ENCODE measurements around the gene EPM2A. TPM values are rescaled to one million over a fixed set of nuclear protein-coding genes. Genes with fewer than 3 reads are reported as not detected.

The EPM2A gene
- total and polyA plus RNA-seq, 2 donors from 2014 or later: 7.8 to 9.6 TPM

DNA sequence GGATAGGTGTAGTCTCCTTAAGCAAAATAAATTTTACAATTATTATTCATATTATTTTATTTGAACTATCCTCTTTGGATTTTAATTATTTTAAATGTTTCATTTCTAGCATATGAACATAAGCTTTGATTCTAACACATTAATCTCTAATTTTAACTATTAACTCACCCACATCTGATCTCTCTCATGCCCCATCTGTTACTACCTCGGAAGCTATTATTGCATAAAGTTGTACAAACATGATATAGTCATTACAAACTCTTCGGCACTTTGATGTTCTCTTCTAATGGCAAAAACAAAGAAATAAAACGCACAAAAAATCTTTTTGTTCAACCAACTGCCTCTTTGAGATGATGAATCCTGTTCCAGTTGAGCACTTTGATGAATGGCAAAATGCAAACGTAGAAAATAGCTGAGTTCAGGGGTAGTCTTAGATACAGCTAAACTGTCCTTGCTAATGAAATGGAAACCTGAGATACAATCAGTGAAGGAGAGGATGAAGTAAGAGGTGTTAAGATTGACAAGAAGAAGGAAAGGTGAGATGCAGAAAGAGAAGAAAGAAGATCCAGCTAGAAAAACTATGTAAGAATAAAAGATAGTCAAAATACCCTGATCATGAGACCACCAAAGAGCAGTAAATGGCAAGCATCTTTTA lies 41.1 kb downstream of the EPM2A start:
- no peak overlapping the region for H3K9ac ChIP-seq (ENCODE audit: low read length in 3 of 3)
- H3K27ac ChIP-seq (ENCODE audit: low read depth in 2 of 2, low read length in 2 of 2): no peak overlapping the region
- H3K4me1 ChIP-seq (ENCODE audit: control insufficient read depth in 2 of 3, insufficient read depth in 2 of 3, low read depth in 1 of 3, low read length in 3 of 3): no peaks in the 10 kb centered on the region
- TF ChIP-seq, protein P1, sequence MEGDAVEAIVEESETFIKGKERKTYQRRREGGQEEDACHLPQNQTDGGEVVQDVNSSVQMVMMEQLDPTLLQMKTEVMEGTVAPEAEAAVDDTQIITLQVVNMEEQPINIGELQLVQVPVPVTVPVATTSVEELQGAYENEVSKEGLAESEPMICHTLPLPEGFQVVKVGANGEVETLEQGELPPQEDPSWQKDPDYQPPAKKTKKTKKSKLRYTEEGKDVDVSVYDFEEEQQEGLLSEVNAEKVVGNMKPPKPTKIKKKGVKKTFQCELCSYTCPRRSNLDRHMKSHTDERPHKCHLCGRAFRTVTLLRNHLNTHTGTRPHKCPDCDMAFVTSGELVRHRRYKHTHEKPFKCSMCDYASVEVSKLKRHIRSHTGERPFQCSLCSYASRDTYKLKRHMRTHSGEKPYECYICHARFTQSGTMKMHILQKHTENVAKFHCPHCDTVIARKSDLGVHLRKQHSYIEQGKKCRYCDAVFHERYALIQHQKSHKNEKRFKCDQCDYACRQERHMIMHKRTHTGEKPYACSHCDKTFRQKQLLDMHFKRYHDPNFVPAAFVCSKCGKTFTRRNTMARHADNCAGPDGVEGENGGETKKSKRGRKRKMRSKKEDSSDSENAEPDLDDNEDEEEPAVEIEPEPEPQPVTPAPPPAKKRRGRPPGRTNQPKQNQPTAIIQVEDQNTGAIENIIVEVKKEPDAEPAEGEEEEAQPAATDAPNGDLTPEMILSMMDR (IDR thresholded peaks at IDR 0.05; ENCODE audit: borderline replicate concordance, extremely low read depth, insufficient read depth): no peak
- no peaks in the 10 kb centered on the region for H3K9me3 ChIP-seq (ENCODE audit: control insufficient read depth in 2 of 3, insufficient read depth in 1 of 3, low read length in 3 of 3)
- peak; percentile 25 for FAIRE-seq
- H3K36me3 ChIP-seq (ENCODE audit: control insufficient read depth in 2 of 3, insufficient read depth in 3 of 3, low read length in 3 of 3): no peaks in the 10 kb centered on the region
- H3K4me3 ChIP-seq (ENCODE audit: low read length in 3 of 3): no peak overlapping the region
- H3K27me3 ChIP-seq (ENCODE audit: control insufficient read depth, insufficient read depth, low read length): no peaks in the 10 kb centered on the region
- peak in 2 of 5 donors; percentile 3 to 5 for DNase-seq
- intact Hi-C loops (cut with DNase I): no loop called here

DNA sequence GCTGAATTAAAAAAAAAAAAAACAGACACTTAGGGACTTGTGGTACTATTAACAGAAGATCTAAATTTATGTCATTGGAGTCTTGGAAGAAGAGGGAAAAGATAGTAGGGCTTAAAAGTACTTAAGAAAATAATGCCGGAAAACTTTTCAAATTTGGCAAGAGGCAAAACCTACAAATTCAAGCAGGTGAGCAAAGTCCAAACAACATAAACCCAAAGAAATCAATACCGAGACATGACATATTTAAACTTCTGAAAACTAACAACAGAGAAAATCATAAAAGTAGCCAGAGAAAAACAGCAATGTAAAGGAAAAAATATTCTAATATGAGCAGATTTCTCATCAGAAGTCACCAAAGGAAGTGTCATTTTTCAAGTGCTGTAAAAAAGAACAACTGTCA lies 44.4 kb downstream of the EPM2A start:
- Histone ChIP-seq H3K4me3 (ENCODE audit: low read length in 3 of 3) (no peak overlapping the region), H3K27me3 (ENCODE audit: control insufficient read depth, insufficient read depth, low read length) (no peaks in the 10 kb centered on the region), H3K9ac (ENCODE audit: low read length in 3 of 3) (no peak overlapping the region), H3K4me1 (ENCODE audit: control insufficient read depth in 2 of 3, insufficient read depth in 2 of 3, low read depth in 1 of 3, low read length in 3 of 3) (no peaks in the 10 kb centered on the region), H3K27ac (ENCODE audit: low read depth in 2 of 2, low read length in 2 of 2) (no peak overlapping the region), H3K36me3 (ENCODE audit: control insufficient read depth in 2 of 3, insufficient read depth in 3 of 3, low read length in 3 of 3) (no peaks in the 10 kb centered on the region), H3K9me3 (ENCODE audit: control insufficient read depth in 2 of 3, insufficient read depth in 1 of 3, low read length in 3 of 3) (no peaks in the 10 kb centered on the region)
- no peak for FAIRE-seq
- TF ChIP-seq, protein P1 (IDR thresholded peaks at IDR 0.05; ENCODE audit: borderline replicate concordance, extremely low read depth, insufficient read depth): no peak
- intact Hi-C loops (cut with DNase I): no loop called here
- DNase-seq: no peak

DNA sequence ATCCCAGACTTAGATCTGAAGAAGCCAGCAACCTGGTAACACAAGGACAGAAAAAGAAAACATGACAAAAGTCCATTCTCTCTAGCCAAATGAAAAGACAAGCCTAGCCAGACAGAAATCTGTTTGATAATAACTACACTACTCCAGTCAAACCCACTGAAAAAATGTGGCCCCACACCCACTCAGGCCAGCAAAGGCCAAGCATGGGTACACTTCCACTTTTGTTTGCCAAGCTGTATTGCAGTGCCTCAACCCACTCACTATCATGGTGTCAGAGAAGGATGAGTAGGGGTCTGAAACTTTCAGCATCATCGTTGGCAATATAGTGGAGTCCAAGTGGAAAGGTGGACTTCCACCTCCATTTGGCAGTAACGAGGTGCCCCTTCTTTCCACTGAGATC lies 45.8 kb downstream of the EPM2A start:
- TF ChIP-seq, protein P1 (IDR thresholded peaks at IDR 0.05; ENCODE audit: borderline replicate concordance, extremely low read depth, insufficient read depth): no peak
- H3K27ac ChIP-seq (ENCODE audit: low read depth in 2 of 2, low read length in 2 of 2): no peak overlapping the region
- DNase-seq (no peak), FAIRE-seq (no peak)
- H3K4me1 ChIP-seq (ENCODE audit: control insufficient read depth in 2 of 3, insufficient read depth in 2 of 3, low read depth in 1 of 3, low read length in 3 of 3): no peaks in the 10 kb centered on the region
- H3K4me3 ChIP-seq (ENCODE audit: low read length in 3 of 3): no peak overlapping the region
- H3K9me3 ChIP-seq (ENCODE audit: control insufficient read depth in 2 of 3, insufficient read depth in 1 of 3, low read length in 3 of 3): no peaks in the 10 kb centered on the region
- H3K9ac ChIP-seq (ENCODE audit: low read length in 3 of 3): no peak overlapping the region
- no peaks in the 10 kb centered on the region for H3K27me3 ChIP-seq (ENCODE audit: control insufficient read depth, insufficient read depth, low read length)
- intact Hi-C loops (cut with DNase I): no loop called here
- H3K36me3 ChIP-seq (ENCODE audit: control insufficient read depth in 2 of 3, insufficient read depth in 3 of 3, low read length in 3 of 3): no peaks in the 10 kb centered on the region

DNA sequence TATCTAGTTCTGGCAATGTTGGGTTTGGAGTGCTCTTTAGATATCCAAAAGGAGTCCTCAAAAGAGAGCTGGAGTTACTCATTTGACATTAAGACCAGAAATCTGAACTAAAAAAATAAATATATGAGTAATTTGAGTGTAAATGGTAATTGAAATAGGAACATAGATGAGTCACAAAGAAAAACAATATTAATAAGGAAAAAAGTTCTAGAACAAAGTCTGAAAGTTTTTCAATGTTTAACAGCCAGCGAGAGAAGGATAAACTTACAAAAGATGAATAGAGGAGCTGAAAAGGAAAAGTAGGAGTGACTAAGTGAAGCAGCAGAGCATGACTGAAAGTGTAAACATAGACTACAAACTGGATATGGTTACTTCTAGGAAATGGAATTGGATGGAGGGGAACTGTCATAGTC lies 46.8 kb downstream of the EPM2A start:
- H3K36me3 ChIP-seq (ENCODE audit: control insufficient read depth in 2 of 3, insufficient read depth in 3 of 3, low read length in 3 of 3): peaks cover 0 to 2% (median 0%) of the 10 kb centered on the region in 3 donors
- H3K9me3 ChIP-seq (ENCODE audit: control insufficient read depth in 2 of 3, insufficient read depth in 1 of 3, low read length in 3 of 3): no peaks in the 10 kb centered on the region
- H3K4me3 ChIP-seq (ENCODE audit: low read length in 3 of 3): no peak overlapping the region
- DNase-seq (peak in 2 of 5 donors; percentile 21 to 33), FAIRE-seq (no peak)
- no peaks in the 10 kb centered on the region for H3K4me1 ChIP-seq (ENCODE audit: control insufficient read depth in 2 of 3, insufficient read depth in 2 of 3, low read depth in 1 of 3, low read length in 3 of 3)
- intact Hi-C loops (cut with DNase I): no loop called here
- no peak overlapping the region for H3K9ac ChIP-seq (ENCODE audit: low read length in 3 of 3)
- TF ChIP-seq, protein P1 (IDR thresholded peaks at IDR 0.05; ENCODE audit: borderline replicate concordance, extremely low read depth, insufficient read depth): no peak
- H3K27me3 ChIP-seq (ENCODE audit: control insufficient read depth, insufficient read depth, low read length): no peaks in the 10 kb centered on the region
- H3K27ac ChIP-seq (ENCODE audit: low read depth in 2 of 2, low read length in 2 of 2): no peak overlapping the region

Measured in kidney (tissue), 14 donors.